Panc1 (cell line): ENCODE measurements around the gene PTGR3. TPM values are rescaled to one million over a fixed set of nuclear protein-coding genes. Genes with fewer than 3 reads are reported as not detected.

ENCODE experiments used
- ATAC-seq: fragments of 200-7000 bp; cut with Tn5 transposase; 2 replicates; pipeline ENCODE4 v1.9.1; 2020; ENCODE audit warnings: mild to moderate bottlenecking, moderate library complexity
- BruUV-seq: library from RNA; stranded (reverse); fragments of 400-500 nt; replicated peaks from 2 replicates; lab custom pipeline; 2021; lab: Mats Ljungman, UMichigan
- CTCF ChIA-PET: fragments of 300-600 bp; sonication (Branson Sonifier 250); formaldehyde crosslinking; loops from one replicate; lab custom pipeline; 2022; ENCODE audit warnings: antibody characterized with exemption; lab: Charles Lee
- POLR2A ChIA-PET: fragments of 300-600 bp; sonication (Branson Sonifier 250); formaldehyde crosslinking; loops from one replicate; lab custom pipeline; 2022; ENCODE audit warnings: antibody characterized with exemption; lab: Charles Lee
- DNase-seq: peaks from one replicate; pipeline ENCODE4 v3.0.0-alpha.2; 2010; ENCODE audit warnings: low read depth, low spot score
- H3K27ac ChIP-seq: 2 replicates; pipeline ENCODE4 v1.5.1; 2011; ENCODE audit warnings: mild to moderate bottlenecking, low read length, inconsistent platforms
- H3K27me3 ChIP-seq: fragments of 200-500 bp; sonication (Bioruptor generic); 2 replicates; pipeline ENCODE4 v1.6.0; 2014; ENCODE audit warnings: low read length, inconsistent platforms; ENCODE audit not compliant: control insufficient read depth, insufficient read depth
- H3K36me3 ChIP-seq: fragments of 200-500 bp; sonication (Bioruptor generic); 2 replicates; pipeline ENCODE4 v1.5.1; 2014; ENCODE audit warnings: inconsistent platforms, mild to moderate bottlenecking, low read length, moderate library complexity; ENCODE audit not compliant: control insufficient read depth, insufficient read depth
- H3K4me1 ChIP-seq: 2 replicates; pipeline ENCODE4 v1.5.1; 2011; ENCODE audit warnings: inconsistent platforms, mild to moderate bottlenecking, low read length, moderate library complexity; ENCODE audit not compliant: control insufficient read depth, insufficient read depth
- H3K4me3 ChIP-seq, 2 experiments: 2 replicates each; pipeline ENCODE4 v1.5.1; 2011 to 2012; ENCODE audit warnings: low read depth in 2 of 2, low read length in 2 of 2, mild to moderate bottlenecking in 2 of 2, inconsistent platforms in 1 of 2, moderate library complexity in 1 of 2
- H3K9me3 ChIP-seq: fragments of 200-500 bp; sonication (Bioruptor generic); 2 replicates; pipeline ENCODE4 v1.5.1; 2014; ENCODE audit warnings: low read depth, mild to moderate bottlenecking, inconsistent platforms, low read length, moderate library complexity; ENCODE audit not compliant: control insufficient read depth, insufficient read depth
- POLR2AphosphoS5 ChIP-seq: IDR thresholded peaks from 2 replicates; pipeline ENCODE4 v1.6.1; 2012; ENCODE audit warnings: mild to moderate bottlenecking, low read depth, low read length, moderate library complexity
- SIN3A ChIP-seq: IDR thresholded peaks from 2 replicates; pipeline ENCODE4 v1.6.1; 2012; ENCODE audit warnings: low read depth, mild to moderate bottlenecking, low read length, moderate library complexity, borderline replicate concordance; ENCODE audit not compliant: insufficient read depth
- TCF7L2 ChIP-seq: IDR thresholded peaks from 2 replicates; pipeline ENCODE4 v1.6.1; 2011; ENCODE audit warnings: mild to moderate bottlenecking, low read depth, low read length, inconsistent platforms
- in situ Hi-C: cut with HindIII; loops from 2 replicates; pipeline ENCODE4 v1.10.0; 2016; ENCODE audit warnings: low sequenced_read_pairs, low pct_unique_long_range_greater_than_20kb
- intact Hi-C: fragments of 100-400 bp; cut with micrococcal nuclease; formaldehyde crosslinking; loops from one replicate; pipeline ENCODE4 v1.10.0; 2022; ENCODE audit not compliant: unreplicated experiment
- total RNA-seq: library from RNA; stranded (reverse); gene quantifications from one replicate; pipeline ENCODE4 v1.2.1, GENCODE V29; 2021; ENCODE audit not compliant: unreplicated experiment
- TF ChIP-seq, protein P1 (sequence below), 2 experiments: IDR thresholded peaks; 2 replicates each; pipeline ENCODE4 v1.6.1; 2011 to 2012; ENCODE audit warnings: low read depth in 2 of 2, control low read depth in 1 of 2, low read length in 1 of 2, mild to moderate bottlenecking in 1 of 2, moderate library complexity in 1 of 2; ENCODE audit not compliant: insufficient read depth in 1 of 2
- TF ChIP-seq, protein P2 (sequence below): fragments of 450-650 bp; IDR thresholded peaks from 2 replicates; pipeline ENCODE4 v1.5.1; 2017; ENCODE audit warnings: mild to moderate bottlenecking

PTGR3 gene
- total RNA-seq, 1 experiment from 2014 or later, result 45.0 TPM

DNA sequence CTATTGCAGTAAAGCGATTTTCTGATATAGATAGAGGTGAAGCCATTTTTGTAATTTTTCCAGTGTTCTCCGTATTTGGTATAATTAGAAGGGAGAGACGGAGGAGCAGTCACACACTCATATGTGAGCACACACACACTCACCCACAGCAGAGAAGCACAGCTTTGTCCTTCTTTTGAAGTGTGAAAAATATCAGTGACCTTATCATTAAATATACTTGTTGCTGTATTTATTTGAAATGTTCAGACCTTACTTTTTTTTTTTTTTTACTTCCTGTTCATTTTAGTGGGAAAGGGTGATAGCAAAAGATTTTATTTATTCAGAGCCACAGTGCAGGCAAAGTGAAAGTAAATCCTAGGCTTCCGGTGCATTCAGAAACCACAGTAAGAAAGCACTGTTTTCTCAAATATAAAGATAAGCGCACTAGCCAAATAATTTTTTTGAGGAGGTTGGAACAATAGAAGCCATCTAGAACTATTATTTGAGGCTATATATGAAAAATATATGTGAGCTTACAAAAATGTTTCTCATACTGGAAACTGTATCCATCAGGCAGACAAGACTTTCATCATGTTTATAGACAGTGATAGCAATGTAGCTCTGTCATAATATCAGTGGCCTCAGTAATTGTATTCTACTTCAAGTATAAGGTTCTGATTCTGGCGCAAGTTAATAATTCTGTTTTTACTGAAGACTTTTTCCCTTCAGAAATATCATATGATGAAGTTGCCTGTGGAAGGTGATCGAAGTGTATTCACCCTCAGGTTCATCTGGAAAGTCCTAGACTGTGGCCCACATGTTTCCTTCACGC, 38.9 kb upstream of the PTGR3 start:
- no peaks in the 10 kb centered on the region for H3K9me3 ChIP-seq
- H3K4me3 ChIP-seq, result peak overlapping the region; percentile 37 to 47
- no TSS peak for BruUV-seq
- DNase-seq (peak; percentile 61), ATAC-seq (peak; percentile 43)
- H3K36me3 ChIP-seq, result no peaks in the 10 kb centered on the region
- TF ChIP-seq, protein P1, sequence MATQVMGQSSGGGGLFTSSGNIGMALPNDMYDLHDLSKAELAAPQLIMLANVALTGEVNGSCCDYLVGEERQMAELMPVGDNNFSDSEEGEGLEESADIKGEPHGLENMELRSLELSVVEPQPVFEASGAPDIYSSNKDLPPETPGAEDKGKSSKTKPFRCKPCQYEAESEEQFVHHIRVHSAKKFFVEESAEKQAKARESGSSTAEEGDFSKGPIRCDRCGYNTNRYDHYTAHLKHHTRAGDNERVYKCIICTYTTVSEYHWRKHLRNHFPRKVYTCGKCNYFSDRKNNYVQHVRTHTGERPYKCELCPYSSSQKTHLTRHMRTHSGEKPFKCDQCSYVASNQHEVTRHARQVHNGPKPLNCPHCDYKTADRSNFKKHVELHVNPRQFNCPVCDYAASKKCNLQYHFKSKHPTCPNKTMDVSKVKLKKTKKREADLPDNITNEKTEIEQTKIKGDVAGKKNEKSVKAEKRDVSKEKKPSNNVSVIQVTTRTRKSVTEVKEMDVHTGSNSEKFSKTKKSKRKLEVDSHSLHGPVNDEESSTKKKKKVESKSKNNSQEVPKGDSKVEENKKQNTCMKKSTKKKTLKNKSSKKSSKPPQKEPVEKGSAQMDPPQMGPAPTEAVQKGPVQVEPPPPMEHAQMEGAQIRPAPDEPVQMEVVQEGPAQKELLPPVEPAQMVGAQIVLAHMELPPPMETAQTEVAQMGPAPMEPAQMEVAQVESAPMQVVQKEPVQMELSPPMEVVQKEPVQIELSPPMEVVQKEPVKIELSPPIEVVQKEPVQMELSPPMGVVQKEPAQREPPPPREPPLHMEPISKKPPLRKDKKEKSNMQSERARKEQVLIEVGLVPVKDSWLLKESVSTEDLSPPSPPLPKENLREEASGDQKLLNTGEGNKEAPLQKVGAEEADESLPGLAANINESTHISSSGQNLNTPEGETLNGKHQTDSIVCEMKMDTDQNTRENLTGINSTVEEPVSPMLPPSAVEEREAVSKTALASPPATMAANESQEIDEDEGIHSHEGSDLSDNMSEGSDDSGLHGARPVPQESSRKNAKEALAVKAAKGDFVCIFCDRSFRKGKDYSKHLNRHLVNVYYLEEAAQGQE (IDR thresholded peaks at IDR 0.05; ENCODE audit: insufficient read depth in 1 of 2, low read depth in 2 of 2, low read length in 1 of 2), result no peak
- no peak for TF ChIP-seq TCF7L2
- TF ChIP-seq, protein P2, sequence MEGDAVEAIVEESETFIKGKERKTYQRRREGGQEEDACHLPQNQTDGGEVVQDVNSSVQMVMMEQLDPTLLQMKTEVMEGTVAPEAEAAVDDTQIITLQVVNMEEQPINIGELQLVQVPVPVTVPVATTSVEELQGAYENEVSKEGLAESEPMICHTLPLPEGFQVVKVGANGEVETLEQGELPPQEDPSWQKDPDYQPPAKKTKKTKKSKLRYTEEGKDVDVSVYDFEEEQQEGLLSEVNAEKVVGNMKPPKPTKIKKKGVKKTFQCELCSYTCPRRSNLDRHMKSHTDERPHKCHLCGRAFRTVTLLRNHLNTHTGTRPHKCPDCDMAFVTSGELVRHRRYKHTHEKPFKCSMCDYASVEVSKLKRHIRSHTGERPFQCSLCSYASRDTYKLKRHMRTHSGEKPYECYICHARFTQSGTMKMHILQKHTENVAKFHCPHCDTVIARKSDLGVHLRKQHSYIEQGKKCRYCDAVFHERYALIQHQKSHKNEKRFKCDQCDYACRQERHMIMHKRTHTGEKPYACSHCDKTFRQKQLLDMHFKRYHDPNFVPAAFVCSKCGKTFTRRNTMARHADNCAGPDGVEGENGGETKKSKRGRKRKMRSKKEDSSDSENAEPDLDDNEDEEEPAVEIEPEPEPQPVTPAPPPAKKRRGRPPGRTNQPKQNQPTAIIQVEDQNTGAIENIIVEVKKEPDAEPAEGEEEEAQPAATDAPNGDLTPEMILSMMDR, result no peak
- no peak for TF ChIP-seq SIN3A
- TF ChIP-seq POLR2AphosphoS5, result no peak
- in situ Hi-C loops, result no loop called here
- intact Hi-C loops, result loop anchor here (10.0 kb wide), 1 partner anchor 593 kb away; no protein-coding TSS in a partner anchor
- no peaks in the 10 kb centered on the region for H3K27me3 ChIP-seq
- POLR2A ChIA-PET, result interaction anchor here (0.6 kb wide), 1 partner anchor 726 kb away, joined by 6 read pairs; no protein-coding TSS in a partner anchor
- H3K27ac ChIP-seq, result peak overlapping the region; percentile 92
- CTCF ChIA-PET, result interaction anchor here (0.6 to 0.7 kb wide), 2 partner anchors 60 to 180 kb away, joined by 4 to 5 read pairs; no protein-coding TSS in a partner anchor
- peaks cover 27% of the 10 kb centered on the region for H3K4me1 ChIP-seq

DNA sequence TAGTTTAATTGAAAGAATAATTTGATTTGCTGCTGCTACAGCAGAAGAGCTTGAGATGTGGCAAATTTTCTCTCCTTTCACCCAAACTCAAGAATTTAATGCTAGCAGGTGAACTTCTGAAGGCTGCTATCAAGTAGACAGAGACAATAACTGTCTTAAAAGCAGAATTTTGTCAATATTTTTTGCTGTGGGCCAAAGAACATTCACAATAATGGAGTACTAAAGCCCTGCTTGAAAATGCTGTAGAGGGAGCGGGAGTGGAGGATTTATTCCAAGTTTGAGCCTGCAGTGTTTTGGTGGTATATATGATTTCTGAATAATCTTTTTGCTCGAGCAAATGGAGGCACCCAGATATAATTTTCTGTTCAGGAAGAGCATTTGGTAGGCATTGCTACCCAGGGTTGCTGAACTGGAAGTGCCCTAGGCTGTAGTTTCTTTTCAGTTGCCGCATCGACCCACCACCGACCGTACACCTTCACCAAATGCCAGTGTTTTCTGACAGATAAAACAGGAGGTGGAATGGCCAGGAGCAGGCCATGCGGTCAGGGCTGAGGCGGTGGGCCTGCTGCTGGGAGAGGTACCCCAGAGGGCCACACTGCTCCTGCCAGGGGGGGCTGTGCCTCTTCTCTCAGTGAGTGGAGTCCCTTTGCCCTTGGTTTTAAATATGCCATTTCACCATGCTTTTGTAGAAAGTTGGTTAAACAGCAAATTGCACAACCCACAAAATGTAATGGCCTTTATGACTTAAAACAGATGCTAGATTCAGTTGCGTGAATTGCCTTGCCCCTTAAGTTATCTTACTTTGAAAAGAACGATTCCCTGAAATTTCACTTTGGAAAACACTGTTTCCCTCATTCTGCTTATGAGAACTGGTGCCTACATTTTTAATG, 38.0 kb upstream of the PTGR3 start:
- DNase-seq, result no peak
- POLR2A ChIA-PET, result interaction anchor here (0.6 kb wide), 1 partner anchor 725 kb away, joined by 6 read pairs; no protein-coding TSS in a partner anchor
- H3K27ac ChIP-seq, result peak overlapping the region; percentile 92
- in situ Hi-C loops, result no loop called here
- TF ChIP-seq, protein P1 (IDR thresholded peaks at IDR 0.05; ENCODE audit: insufficient read depth in 1 of 2, low read depth in 2 of 2, low read length in 1 of 2), result no peak
- TF ChIP-seq POLR2AphosphoS5, result no peak
- TF ChIP-seq SIN3A, result no peak
- TF ChIP-seq, protein P2, result no peak
- TF ChIP-seq TCF7L2, result no peak
- ATAC-seq, result peak; percentile 27
- peaks cover 27% of the 10 kb centered on the region for H3K4me1 ChIP-seq
- intact Hi-C loops, result loop anchor here (10.0 kb wide), 1 partner anchor 592 kb away; no protein-coding TSS in a partner anchor
- CTCF ChIA-PET, result interaction anchor here (0.6 to 0.7 kb wide), 3 partner anchors 61 to 187 kb away, joined by 4 to 8 read pairs (median 5); no protein-coding TSS in a partner anchor
- no peaks in the 10 kb centered on the region for H3K9me3 ChIP-seq
- H3K27me3 ChIP-seq, result no peaks in the 10 kb centered on the region
- BruUV-seq, result no TSS peak
- no peaks in the 10 kb centered on the region for H3K36me3 ChIP-seq
- H3K4me3 ChIP-seq, result peak overlapping the region; percentile 37 to 47
